A204.1 (cell line): Measurements from ENCODE around the gene DMWD.

Experiments used
- FAIRE-seq: peaks from 2 replicates; lab custom pipeline; 2012; peaks lifted over from hg19 to GRCh38; lab: Jason Lieb, UNC

Gene DMWD

GRCh38 chr19:45785781-45786532 lies 6.7 kb downstream of the DMWD start:
- FAIRE-seq: no peak

DNA sequence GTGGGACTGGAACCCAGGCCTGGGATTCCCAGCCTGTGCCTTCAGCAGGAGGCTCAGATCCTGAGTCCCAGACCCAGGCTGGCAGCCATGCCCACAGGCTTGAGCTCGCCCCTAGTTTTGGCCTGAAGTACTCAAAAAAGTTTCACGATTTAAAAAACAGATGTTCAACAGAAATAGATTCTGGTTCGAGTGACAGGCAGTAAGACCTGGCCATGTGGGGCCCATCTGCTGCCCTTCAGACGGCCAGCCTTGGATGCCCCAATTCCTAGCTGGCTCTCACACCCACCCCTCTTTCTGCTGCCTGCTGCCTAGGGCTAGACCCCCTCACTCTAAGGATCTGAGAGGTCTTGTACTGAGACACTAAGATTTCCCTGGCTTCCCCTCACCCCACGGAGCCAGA lies 7.5 kb downstream of the DMWD start:
- FAIRE-seq: no peak

- FAIRE-seq: no peak
These were observed 8.5 kb downstream of the DMWD start for GRCh38 chr19:45784096-45784495.

GRCh38 chr19:45782820-45783785 lies 9.5 kb downstream of the DMWD start:
- FAIRE-seq: no peak

DNA sequence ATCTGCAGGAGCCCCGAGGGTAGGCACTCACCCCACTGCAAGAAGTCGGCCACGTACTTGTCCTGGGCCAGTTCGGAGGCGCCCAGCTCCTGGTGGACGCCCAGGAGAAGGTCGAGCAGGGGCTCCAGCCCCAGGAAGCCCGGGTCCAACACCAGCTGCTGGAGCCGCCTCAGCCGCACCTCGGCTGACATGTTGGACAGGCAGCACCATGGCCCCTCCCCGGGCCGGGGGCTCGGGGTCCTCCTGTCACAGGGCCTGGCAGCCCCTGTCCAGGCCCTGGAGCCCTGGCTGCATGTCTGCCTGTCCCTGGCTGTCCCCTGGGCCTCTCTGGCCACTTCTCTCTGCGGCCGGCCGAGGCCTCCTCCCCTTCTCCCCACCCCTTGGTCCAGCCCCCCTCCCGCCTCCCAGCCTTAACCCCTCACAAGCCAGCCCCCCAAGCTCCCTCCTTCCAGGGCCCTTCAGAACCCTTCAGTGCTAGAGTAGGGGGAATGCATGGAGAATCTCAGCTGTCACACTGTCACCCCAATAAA lies 10.4 kb downstream of the DMWD start, which contains the start of gene DMPK:
Gene DMPK (minus strand): TSS at position 329 of the 530 bp plus-strand sequence. CDS start 138 bp downstream, at position 191.
- FAIRE-seq: no peak

DNA sequence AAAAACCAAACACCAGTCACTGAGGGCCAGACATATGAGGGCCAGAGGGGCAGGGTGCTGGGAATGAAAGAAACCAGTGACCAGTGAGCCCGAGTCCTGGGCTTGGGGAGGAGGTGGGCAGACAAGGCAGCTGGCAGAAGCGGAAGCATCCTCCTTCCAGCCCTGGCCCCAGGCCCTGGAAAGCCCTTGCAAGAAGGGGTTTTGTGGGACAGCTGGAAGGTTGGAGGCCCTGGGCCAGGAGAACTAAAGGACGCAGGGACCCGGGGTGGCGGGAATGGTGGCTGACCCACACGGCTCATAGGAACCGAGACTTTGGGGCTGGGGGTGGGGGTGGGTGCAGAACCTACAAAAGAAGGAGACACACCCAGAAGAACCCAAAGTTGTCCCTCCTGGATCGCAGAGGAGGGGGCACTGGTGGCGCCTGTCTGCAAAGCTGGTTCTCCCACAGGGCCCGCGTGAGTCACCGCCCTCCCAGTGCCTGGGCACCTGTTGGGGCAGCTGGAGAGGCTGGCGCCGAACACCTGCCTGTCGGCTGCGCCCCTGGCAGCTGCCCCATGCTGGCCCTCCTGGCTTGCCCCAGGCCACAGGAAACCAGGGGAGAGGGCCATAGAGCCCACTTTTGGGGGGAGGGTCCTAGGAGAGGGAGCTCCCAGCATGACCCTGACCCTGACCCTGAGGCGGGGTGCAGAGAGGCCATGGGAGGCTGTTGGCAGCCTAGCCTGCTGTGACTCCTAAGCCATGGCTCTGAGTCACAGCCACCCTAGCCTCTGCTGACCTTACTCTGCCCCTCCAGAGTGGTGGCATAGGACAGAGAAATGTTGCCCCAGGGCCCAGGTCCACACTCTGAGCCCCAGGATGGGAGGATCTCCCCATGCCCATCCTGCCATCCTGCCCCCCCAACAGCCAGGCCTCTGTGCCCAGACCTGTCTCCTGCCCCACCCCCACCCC lies 11.2 kb downstream of the DMWD start:
- FAIRE-seq: no peak

- no peak for FAIRE-seq
These were observed 12.0 kb downstream of the DMWD start for GRCh38 chr19:45780448-45781213.

DNA sequence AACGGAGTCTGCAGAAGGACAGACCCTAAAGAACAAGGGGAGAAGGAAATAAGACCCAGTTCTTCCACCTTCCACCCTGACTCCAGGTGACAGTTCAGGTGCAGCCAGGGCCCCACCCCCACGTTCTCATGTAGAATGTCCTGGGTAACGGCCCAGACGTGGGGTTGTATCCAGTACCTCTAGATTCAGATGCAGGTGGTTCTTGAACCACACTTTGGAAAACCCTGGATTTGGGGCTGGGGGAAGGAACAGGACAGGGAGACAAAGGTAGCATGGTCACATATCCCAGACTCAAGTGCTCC lies 12.5 kb downstream of the DMWD start:
- no peak for FAIRE-seq

DNA sequence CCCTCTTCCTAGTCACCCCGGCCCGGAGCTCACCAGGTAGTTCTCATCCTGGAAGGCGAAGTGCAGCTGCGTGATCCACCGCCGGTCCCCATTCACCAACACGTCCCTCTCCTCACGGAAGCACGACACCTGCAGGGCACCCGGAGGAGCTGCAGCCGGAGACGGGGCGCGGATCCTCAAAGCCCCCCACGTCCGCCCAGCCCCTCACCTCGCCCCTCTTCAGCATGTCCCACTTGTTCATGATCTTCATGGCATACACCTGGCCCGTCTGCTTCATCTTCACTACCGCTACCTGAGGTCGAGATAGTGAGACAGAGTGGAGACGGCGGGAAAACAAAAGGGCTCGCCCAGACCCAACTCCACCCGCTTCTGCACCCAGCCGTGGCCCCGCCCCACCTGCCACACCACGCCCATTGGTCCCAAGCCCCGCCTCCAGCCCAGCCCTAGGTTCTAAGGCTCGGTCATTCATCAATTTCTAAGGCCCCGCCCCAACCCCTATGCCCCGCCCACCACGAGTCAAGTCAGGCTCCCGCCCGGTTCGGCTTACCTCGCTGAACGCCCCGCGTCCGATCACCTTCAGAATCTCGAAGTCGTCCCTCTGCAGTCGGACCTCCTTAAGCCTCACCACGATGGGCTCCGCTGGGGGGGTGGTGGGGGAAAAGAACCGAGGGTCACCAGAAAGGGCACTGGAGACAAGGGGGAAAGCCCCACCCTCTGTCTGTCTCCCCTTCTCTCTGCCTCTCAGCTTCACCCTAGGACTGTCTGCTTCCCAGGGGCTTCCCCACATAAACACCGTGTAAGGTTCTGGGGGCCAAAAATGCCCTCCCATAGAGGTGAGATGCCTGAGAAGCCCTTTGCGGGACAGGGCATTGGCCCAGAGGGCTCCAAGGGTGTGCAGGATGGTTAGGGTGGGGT lies 13.2 kb downstream of the DMWD start:
- FAIRE-seq: no peak

GRCh38 chr19:45778010-45778661 lies 14.5 kb downstream of the DMWD start:
- FAIRE-seq: no peak

DNA sequence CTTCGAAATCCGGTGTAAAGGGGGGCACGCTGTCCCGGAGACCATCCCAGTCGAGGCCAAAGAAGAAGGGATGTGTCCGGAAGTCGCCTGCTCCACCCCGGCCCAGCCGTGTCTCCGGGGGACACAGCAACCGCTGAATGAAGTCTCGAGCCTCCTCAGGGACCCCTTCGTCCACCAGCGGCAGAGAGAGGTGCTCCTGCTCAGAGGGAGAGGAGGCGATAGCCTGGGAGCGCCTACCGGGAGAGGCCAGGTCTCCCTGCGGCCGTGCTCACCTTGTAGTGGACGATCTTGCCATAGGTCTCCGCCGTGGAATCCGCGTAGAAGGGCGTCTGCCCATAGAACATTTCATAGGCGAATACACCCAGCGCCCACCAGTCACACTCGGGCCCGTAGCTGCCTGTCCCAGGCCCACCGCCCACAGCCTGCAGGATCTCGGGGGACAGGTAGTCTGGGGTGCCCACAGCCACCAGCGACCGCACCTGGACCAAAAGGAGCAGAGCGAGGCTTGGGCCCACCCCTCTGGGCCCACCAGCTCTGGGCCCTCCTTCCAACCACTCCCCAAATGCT lies 15.2 kb downstream of the DMWD start:
- no peak for FAIRE-seq

DNA sequence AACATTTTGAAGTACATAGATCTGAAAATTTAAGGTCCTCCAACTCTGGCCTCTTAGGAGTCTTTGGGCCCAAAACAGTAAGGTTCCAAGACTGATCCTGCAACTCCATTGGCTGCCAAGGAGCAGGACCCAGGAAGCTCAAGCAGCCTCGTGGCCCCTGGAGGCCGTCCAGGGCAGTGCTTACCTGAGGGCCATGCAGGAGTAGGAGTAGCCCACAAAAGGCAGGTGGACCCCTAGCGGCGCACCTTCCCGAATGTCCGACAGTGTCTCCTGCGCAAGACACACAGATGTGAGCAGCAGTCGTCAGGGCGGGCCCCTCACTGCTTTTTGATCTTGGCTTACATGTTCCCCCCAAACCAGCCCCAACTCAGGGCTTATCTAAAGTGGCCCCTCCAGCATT lies 17.9 kb downstream of the DMWD start:
- FAIRE-seq: no peak

GRCh38 chr19:45773384-45773783 lies 19.3 kb downstream of the DMWD start:
- no peak for FAIRE-seq

DNA sequence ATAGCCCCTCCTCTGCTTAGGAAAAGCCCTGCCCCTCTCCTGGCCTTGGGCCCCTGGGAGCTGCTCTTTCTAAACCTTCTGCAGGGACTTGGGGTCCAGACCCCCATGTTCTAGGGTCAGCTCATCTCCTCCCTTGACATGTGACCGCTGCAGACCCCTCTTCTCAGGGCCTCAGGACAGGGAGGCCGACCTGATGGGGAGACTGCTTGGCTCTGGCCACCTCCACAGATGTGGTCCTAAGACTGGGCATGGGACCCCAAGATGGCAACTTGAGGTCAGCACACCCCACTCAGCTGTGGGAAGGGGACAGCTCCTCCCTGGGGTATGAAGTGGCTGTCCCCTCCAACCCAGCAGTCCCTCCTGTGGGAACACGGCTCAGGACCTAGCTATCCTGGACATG lies 19.7 kb downstream of the DMWD start:
- FAIRE-seq: no peak

DNA sequence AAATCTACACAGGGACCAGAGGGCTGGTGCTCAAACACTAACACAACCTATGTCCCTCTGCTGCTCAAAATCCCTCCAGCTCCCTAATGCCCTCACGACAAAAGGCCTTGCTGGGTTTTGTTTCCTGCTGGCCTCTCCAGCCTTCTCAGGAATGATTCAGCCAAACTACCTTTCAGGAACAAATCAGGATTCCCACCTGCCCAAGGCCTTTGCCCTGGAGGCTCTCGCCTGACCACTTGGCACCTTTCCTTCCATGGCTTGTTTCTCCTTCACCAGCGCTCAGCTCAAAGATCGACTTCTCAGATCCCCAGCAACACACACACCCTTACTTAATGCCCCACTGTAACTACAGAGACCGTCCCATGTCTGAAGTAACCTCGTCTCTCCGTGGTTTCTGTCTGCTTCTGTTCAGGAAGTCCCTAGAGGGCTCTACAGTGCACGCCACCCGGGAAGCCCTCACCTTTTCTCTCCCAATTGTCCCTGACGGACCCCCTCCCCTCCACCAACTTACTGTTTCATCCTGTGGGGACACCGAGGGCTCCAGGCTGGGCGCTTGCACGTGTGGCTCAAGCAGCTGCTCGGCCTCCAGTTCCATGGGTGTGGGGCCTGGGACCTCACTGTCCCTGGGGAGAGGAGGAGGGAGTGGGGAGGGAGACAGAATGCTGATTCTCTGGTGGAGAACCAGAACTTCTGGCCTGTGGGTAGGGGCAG lies 20.4 kb downstream of the DMWD start:
- FAIRE-seq: no peak

DNA sequence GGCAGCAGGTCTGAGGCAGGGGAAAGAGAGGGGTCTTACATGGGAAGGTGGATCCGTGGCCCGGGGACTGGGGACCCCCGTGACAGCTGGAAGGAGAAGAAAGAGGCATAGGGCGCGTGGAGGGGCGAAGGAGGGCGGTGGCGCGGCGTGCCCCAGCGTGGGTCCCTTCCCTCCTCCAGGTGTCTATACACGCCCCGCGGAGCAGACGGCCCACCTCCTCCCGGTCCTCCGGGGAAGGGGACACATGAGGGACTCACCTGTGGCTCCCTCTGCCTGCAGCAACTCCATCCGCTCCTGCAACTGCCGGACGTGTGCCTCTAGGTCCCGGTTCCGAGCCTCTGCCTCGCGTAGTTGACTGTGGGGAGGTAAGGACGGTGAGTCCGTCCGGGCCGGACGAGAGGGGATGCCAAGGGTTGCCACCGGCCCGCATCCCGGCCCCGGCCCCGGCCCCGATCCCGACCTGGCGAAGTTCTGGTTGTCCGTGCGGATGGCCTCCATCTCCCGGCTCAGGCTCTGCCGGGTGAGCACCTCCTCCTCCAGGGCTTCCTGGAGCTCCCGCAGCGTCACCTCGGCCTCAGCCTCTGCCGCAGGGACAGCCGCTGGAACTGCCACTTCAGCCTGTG lies 21.2 kb downstream of the DMWD start:
- no peak for FAIRE-seq

DNA sequence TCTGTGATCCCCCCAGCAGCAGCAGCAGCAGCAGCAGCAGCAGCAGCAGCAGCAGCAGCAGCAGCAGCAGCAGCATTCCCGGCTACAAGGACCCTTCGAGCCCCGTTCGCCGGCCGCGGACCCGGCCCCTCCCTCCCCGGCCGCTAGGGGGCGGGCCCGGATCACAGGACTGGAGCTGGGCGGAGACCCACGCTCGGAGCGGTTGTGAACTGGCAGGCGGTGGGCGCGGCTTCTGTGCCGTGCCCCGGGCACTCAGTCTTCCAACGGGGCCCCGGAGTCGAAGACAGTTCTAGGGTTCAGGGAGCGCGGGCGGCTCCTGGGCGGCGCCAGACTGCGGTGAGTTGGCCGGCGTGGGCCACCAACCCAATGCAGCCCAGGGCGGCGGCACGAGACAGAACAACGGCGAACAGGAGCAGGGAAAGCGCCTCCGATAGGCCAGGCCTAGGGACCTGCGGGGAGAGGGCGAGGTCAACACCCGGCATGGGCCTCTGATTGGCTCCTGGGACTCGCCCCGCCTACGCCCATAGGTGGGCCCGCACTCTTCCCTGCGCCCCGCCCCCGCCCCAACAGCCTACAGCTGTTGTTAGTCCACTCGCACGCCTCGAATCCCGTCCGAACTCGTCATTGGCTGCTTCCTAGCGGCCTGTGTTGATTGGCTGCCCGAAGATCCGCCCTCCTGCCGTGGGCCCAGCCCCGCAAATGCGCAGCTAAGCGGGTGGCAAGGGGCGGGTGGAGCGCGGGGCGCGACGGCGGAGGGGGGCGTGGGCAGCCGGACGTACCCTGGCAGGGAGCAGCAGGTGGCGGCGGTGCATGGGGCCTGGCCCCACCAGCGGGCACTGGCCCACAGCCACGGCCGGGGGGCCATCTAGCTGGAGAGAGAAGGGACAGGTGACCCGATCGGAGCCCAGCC lies 22.2 kb downstream of the DMWD start:
- FAIRE-seq: peak; percentile 96
